GM06990 (cell line): Measurements from ENCODE around the gene SIM2.

Source experiments
- DNase-seq: peaks from one replicate; pipeline ENCODE4 v3.0.0-alpha.2; 2011; ENCODE audit not compliant: insufficient read length; ENCODE audit errors: extremely low read depth
- H3K27me3 ChIP-seq: replicated peaks from 2 replicates; pipeline ENCODE4 v1.6.0; 2011; ENCODE audit warnings: low read length; ENCODE audit not compliant: control insufficient read depth, insufficient read depth
- H3K36me3 ChIP-seq: 2 replicates; pipeline ENCODE4 v1.5.1; 2011; ENCODE audit warnings: low read length; ENCODE audit not compliant: control insufficient read depth, insufficient read depth
- H3K4me3 ChIP-seq: replicated peaks from 2 replicates; pipeline ENCODE4 v1.5.1; 2011; ENCODE audit warnings: low read depth, mild to moderate bottlenecking, control low read depth, low read length
- TF ChIP-seq, protein P1 (sequence below): IDR thresholded peaks from 2 replicates; pipeline ENCODE4 v1.5.1; 2011; ENCODE audit warnings: low read length, control low read depth, mild to moderate bottlenecking, inconsistent platforms; ENCODE audit not compliant: insufficient read depth, poor library complexity, severe bottlenecking

Gene SIM2

DNA sequence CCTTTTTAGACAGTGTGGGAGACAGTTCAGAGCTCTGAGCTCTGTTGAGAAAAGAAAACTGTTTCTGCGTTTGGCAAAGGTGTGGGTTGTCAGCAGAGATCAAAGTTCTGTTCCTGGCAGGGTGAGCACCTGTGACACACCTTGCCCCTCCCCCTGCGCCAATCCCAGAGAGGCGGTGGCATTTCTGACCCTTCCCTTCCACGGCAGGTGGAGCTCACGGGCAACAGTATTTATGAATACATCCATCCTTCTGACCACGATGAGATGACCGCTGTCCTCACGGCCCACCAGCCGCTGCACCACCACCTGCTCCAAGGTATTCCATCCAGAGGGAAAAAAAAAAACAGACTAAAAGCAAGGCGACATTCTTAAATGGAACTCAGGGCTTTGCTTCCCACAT lies 20.7 kb downstream of the SIM2 start:
- TF ChIP-seq, protein P1, sequence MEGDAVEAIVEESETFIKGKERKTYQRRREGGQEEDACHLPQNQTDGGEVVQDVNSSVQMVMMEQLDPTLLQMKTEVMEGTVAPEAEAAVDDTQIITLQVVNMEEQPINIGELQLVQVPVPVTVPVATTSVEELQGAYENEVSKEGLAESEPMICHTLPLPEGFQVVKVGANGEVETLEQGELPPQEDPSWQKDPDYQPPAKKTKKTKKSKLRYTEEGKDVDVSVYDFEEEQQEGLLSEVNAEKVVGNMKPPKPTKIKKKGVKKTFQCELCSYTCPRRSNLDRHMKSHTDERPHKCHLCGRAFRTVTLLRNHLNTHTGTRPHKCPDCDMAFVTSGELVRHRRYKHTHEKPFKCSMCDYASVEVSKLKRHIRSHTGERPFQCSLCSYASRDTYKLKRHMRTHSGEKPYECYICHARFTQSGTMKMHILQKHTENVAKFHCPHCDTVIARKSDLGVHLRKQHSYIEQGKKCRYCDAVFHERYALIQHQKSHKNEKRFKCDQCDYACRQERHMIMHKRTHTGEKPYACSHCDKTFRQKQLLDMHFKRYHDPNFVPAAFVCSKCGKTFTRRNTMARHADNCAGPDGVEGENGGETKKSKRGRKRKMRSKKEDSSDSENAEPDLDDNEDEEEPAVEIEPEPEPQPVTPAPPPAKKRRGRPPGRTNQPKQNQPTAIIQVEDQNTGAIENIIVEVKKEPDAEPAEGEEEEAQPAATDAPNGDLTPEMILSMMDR: no peak
- H3K27me3 ChIP-seq: peaks cover 3% of the 10 kb centered on the region
- no peak for DNase-seq
- no peaks in the 10 kb centered on the region for H3K36me3 ChIP-seq
- H3K4me3 ChIP-seq: no peak overlapping the region

DNA sequence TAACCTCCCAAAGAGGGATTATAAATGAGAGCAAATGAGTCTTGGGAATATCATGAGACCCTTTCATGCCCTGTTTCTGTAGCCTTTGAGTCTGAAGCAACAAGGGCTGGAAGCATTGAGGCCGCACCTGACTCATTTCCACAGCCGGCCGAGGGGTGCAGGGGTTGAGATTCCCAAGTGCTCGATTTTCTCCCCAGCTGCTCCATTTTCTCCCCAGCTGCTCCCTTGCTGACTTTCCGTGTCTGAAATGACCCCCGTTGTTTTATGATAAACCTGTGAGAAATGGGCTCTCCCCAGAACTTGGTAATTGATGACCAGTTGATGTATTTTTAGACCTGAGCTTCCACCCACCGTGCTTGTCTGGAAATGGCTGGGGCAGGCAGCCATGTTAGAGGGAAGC lies 22.9 kb downstream of the SIM2 start:
- peaks cover 3% of the 10 kb centered on the region for H3K27me3 ChIP-seq
- no peak for DNase-seq
- TF ChIP-seq, protein P1: no peak
- H3K4me3 ChIP-seq: no peak overlapping the region
- no peaks in the 10 kb centered on the region for H3K36me3 ChIP-seq

DNA sequence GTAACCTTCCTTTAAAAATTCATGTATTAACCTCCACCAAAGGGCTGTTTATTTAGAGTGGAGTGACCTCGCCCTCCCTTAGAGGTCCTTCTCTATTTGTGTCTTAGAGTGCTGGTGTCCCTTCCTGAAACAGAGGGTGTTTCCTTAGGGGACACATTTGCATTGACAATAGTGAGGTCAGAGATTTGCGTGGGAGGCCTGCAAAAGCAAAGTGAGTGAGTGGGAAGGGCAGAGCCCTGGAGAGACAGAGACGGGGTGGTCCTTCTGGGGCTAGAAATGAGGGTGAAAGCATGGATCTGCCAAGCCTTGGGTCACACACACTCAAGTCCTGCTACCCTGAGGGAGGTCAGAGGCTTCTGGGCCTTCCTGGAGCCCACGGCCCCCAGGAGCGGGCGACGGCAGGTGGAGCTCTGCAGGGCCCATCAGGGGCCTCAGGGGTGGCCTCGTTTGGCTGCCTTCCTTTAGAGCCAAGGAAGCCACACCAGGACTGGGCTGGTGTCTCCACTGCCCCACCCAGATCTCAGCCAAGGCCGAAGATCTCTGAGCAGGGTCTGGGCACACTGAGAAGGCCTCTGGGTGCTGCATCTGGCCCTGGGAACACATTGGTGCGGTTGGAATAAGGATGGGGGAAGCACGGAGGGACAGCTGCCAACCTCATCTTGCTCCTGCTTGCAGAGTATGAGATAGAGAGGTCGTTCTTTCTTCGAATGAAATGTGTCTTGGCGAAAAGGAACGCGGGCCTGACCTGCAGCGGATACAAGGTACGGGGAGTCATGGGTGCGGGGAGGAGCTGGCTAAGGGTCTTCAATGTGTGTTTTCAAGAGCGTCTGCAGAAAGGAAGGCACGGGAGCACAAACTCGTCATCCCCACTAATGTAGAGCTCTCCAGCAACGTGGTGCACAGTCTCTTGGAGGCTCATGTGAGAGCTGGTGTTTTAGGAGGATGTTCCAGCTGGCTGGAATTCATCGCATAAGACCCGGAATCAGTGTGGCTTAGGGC lies 23.8 kb downstream of the SIM2 start:
- Histone ChIP-seq H3K36me3 (no peaks in the 10 kb centered on the region), H3K4me3 (no peak overlapping the region), H3K27me3 (peaks cover 3% of the 10 kb centered on the region)
- TF ChIP-seq, protein P1: no peak
- no peak for DNase-seq

- DNase-seq: no peak
- Histone ChIP-seq H3K27me3 (peaks cover 3% of the 10 kb centered on the region), H3K36me3 (no peaks in the 10 kb centered on the region), H3K4me3 (no peak overlapping the region)
- TF ChIP-seq, protein P1: no peak
These were observed 24.5 kb downstream of the SIM2 start for GRCh38 chr21:36723371-36723881.

- TF ChIP-seq, protein P1: no peak
- no peaks in the 10 kb centered on the region for H3K36me3 ChIP-seq
- no peak for DNase-seq
- no peak overlapping the region for H3K4me3 ChIP-seq
- H3K27me3 ChIP-seq: no peaks in the 10 kb centered on the region; the same call in 1 of the 2 replicates
These were observed 25.7 kb downstream of the SIM2 start for GRCh38 chr21:36724660-36725059.
